DND-41 (cell line): Measurements from ENCODE around the gene FKBP9.
"Not testable (repeated sequence)": the region's sequence is repeated elsewhere in the genome, so short reads cannot be mapped to it uniquely, and the experiment has no call there.

Source experiments
- CTCF ChIP-seq: IDR thresholded peaks from 2 replicates; pipeline ENCODE4 v1.5.1; 2012; ENCODE audit warnings: borderline replicate concordance, low read length, moderate library complexity, mild to moderate bottlenecking; ENCODE audit not compliant: poor library complexity, severe bottlenecking; ENCODE audit errors: extremely low read depth
- EZH2 ChIP-seq: IDR thresholded peaks from 3 replicates; pipeline ENCODE4 v1.6.1; 2012; ENCODE audit warnings: borderline replicate concordance, low read depth, mild to moderate bottlenecking, moderate library complexity, low read length, inconsistent platforms; ENCODE audit not compliant: severe bottlenecking

GRCh38 chr7:32998361-32999171, 41.3 kb downstream of the FKBP9 start:
- not testable (repeated sequence) for TF ChIP-seq CTCF, EZH2
